HG03442 (cell line): ENCODE measurements around the gene ASPSCR1.

Experiments
- ATAC-seq: cut with Tn5 transposase; IDR thresholded peaks from one replicate; pipeline ENCODE4 v1.9.1; 2021; ENCODE audit warnings: mild to moderate bottlenecking, moderate library complexity; ENCODE audit not compliant: unreplicated experiment

Gene ASPSCR1

DNA sequence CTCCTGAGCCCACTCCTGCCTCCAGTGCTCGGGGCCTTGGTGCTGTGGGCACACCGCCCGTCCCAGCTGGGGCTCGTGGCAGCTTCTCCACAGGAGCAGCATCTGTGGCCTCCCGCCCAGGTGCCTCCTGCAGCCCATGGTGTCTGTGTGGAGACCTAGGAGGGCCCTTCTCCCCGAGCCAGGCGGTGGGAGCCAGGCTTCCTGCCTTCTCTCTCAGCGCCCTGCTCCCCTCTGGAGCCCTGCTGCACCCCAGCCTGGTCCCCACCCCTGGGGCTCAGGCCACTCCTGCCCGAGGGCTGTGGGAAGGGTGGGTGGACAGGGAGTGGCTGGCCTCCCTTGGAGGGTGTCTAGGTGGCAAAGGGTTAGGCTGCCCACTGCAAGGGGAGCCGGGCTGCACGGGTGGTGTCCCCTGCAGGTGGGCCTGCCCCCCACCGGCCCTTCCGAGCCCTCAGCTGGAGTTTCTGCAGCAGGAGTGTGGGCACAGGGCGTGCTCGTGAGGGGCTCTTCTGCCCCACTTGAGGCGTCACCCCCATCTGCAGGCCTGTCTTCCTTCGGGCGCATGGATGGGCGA lies 34.3 kb downstream of the ASPSCR1 start:
- ATAC-seq, result no peak

- no peak for ATAC-seq
Observed at GRCh38 chr17:82012261-82012639, 34.8 kb downstream of the ASPSCR1 start.

DNA sequence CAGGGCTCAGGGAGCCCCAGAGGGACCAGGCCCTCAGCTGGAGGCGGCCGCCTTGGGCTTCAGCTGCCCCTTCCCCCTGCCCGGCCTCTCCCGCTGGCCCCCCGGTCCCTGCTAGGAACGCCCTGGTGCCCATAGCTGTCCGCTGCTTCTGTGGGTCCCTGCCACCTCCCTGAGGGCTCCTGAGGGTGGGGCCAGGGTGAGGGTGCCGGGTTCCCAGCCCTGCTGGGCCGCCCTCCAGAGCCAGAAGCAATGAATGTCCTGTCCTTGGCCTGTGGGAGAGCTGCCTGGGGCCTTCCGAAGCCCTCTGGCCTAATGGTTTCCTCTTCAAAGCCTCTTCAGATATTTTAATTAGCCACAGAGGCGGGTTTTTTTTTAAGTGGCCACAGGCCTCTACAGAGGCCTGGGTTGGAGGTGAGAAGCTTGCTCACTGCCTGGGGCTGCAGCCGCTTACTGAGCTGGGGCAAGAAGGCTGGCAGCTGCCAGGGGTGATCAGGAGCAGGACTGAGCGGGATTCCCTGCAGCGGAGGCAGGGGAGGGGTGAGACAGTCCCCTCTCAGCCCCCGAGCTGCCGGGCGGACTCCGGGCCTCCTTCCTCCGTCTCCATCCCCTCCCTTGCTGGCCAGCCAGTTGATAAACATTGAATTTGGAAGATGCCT lies 35.3 kb downstream of the ASPSCR1 start:
- no peak for ATAC-seq

GRCh38 chr17:82013341-82013740 lies 35.9 kb downstream of the ASPSCR1 start:
- ATAC-seq, result no peak

DNA sequence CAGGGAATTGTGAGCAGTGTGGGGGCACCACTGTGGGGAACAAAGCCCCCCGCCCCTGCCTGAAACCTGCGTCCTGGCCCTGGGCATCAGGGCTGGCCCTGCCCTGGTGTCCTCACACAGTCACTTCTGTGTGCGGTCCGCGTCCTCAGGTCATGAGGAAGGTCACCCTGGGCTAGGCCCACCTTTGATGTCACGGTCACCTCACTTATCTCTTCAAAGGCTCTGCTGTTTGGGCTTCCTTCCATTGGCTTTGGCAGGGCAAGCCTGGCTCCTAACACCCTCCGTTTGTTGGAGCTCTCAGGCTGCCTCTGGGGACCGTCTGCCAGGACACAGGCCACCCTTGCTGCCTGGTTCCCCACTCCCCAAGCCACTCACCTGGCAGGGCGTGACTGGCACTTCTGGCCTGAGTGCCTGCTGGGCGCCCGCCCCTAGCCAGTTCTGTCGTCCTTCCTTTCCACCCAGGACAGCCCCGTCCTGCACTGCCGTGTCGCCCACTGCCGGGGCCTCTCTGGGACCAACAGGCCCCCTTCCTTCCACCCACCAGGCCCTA lies 36.4 kb downstream of the ASPSCR1 start:
- ATAC-seq, result no peak

- no peak for ATAC-seq
Observed at GRCh38 chr17:82014432-82014831, 37.0 kb downstream of the ASPSCR1 start.

DNA sequence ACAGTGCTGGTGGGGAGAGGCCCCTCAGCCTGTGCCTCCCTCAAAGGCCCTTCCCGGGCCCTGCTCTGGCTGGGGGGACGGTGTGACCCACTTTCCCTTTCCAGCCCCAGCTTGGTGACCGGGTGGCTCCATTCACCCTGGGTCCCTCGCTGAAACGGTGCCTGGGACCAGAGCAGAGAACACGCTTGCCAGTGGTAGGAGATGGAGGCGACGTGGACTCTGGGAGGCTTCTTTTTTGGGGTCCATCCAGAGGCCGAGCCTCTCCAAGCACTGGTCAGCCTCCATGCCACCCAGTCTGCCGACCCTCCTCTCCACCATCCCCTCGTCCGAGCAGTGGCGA lies 37.5 kb downstream of the ASPSCR1 start:
- ATAC-seq, result no peak

DNA sequence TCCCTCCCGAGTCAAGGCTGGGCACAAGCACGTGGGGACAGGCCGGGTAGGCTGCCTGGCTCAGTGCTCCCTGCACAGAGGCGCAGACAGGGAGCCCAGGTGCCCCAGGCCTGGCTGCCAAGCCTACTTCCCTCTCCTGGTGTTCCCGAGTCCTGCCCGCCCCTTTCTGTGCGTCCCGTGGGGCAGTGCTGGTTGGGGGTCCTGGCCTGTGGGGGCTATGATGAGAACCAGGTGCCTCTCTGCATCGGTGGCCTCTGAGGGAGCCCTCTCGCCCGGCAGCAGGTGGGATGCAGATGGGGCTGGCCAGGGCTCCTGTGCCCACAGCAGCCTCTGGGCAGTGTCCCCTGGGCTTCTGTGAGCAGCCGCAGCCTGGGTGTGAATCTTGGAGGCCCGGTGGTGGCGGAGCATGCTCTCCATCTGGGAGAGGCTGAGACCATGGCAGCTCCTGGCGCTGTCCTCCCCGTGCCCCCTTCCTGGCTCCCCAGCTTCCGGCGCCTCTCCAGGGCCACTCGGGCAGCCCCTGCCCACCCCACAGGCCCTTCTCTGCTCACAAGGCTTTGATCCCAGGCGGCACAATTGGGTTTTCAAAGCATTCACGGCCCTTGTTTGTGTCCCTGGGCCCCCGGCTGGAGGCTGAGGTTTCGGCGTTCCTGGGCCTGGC lies 38.0 kb downstream of the ASPSCR1 start:
- ATAC-seq, result no peak

DNA sequence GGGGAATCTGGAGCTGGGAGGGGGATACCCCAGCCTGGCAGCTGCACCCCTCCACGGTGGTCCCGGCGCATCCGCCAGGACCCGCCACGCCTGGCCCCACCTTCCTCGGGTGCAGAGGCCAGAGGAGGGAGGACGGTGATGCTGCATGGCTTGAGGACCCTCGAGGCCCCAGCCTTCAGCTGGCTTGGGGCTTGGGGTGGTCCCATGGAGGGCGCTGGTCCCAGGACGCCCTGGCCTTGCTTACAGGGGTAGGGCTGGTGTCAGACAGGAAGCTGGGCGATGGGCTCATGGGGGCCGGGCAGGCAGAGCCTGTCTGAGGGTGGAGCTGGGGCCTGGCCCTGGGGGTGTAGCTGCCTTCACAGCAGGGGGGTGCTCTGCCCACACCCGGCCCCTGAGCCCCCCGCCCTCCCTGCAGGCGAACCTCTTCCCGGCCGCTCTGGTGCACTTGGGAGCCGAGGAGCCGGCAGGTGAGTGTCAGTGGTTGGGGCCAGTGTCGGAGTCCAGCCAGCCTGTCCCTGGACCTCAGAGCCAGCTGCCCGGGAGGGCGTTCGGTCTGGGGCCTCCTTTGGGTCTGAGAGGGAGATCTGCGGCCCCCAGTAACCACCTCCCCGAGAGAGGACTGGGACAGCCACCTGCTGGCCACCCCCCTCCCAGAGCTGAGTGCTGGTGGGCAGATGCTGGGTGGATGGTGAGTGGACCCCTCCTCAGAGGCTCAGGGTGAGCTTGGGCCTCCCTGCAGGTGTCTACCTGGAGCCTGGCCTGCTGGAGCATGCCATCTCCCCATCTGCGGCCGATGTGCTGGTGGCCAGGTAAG lies 38.8 kb downstream of the ASPSCR1 start:
- ATAC-seq, result no peak

DNA sequence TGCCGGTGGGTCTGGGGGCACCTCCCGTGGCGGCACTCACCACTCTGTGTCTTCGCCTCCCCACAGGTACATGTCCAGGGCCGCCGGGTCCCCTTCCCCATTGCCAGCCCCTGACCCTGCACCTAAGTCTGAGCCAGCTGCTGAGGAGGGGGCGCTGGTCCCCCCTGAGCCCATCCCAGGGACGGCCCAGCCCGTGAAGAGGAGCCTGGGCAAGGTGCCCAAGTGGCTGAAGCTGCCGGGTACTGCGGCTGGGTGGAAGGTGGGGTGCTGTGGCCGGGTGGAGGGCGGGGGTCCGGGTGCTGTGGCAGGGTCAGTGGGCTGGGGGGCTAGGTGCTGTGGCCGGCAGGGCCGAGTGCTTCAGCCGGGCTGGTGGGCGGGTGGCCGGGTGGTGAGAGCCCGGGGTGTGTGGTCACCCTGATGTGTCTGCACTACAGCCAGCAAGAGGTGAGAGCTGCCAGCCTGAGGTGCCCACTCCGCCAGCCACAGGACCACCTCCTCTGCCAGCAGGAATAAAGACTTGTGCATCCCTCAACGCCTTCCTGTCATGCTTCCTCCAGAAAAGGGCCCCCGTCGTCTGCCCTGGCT lies 39.5 kb downstream of the ASPSCR1 start:
- no peak for ATAC-seq

DNA sequence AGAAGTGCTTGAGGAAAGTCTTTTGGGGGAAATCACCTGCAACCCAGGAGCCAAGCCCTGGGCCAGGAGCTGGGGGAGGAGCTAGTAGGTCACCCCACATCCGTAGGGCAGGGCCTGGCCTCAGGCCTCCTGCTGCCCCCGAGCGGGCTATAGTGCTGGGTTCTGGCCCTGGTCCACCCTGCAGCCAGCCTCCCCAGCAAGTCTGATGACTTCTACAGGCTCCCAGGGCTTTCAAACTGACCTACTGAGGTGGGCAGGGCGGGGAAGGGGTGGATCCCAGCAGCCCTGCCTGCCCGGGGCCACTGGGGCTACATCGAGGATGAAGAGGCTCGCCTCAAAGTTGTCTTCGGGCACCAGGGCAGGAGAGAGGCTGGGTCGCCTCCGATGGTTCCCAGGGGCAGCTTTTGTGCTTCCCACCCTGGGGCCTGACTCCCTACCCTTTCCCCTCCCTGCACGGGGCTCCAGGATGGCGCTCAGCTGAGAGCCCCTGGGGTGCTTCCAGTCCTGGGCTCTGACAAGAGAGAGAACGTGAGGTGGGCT lies 40.3 kb downstream of the ASPSCR1 start:
- ATAC-seq, result no peak

DNA sequence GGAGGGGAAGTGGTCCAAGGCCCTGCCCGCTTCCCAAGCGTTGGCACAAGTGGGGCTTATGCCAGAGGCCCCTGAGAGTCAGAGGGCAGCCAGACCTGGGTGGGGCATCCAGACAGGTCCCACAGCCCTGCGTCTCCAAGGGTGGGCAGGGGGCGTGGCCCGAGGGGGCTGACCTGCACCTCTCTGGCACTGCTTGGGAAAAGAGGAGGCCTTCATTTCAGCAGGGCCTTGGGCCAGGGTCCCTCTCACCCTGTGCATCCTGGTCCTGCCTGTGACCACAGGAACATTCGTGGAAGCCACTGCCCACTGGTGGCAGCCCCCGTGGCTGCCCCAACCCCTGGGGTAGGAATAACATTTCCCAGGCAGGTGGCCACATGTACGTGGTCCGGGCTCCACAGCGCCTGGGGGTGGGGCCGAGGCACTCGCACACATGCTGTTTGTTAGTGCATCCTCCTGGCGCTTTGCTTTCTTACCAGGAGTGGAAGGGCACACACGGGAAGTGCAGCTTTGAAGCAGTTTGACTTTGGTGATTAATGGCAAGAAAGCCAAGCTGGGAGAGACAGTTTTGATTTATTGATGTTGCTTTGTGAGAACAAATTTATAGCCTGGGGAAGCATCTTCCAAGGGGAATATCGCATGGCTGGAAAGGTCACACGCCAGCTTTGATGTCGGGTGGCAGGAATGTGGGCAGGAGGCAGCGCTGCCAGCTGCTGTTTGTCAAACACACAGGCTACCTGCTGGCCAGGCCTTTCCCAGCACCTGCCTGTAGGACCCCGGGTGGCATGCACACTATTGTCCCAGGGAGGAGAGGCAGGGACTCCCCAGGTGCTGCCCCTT lies 40.9 kb downstream of the ASPSCR1 start:
- no peak for ATAC-seq

GRCh38 chr17:82018989-82019689 lies 41.7 kb downstream of the ASPSCR1 start:
- no peak for ATAC-seq

DNA sequence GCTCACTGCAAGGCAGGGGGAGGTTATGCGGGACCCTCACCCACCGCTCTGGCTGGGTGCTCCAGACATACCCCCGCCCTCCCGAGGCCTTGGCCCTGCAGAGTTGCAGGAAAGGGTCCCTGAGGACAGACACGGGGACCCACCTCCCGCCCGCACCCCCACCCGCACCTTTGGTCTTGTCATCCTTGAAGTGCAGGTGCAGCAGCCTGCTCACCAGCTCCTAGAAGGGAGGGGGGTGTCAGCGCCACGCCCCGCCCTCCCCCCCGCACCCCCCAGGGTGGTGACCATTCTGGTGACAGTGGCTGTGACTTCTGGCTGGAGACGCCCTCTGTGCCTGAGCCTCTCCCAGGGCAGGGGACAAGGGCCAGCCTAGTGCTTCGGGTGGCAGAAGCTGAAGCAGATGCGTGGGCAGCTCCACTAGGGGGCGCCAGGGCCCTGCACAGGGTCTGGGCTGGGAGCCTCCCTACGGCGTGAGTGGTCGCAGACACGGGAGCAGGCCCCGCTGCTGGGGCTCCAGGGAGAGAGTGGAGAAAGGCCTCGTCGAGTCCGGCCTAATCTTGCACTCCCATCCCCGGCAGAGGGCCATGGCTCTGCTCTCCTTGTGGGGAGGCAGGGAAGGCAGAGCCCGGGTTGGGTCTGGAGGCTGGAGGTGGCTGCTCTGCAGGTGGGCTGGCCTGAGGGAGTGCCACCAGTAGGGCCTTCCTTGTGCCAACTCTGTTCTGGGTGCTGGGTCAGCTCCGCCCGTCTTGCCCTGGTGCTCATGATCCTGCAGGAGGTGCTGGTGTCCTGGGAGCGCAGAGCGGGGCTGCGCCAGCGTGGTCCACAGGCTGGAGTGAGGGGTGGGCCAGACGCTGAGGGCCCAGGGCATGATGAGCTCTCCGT lies 42.5 kb downstream of the ASPSCR1 start:
- ATAC-seq, result no peak

DNA sequence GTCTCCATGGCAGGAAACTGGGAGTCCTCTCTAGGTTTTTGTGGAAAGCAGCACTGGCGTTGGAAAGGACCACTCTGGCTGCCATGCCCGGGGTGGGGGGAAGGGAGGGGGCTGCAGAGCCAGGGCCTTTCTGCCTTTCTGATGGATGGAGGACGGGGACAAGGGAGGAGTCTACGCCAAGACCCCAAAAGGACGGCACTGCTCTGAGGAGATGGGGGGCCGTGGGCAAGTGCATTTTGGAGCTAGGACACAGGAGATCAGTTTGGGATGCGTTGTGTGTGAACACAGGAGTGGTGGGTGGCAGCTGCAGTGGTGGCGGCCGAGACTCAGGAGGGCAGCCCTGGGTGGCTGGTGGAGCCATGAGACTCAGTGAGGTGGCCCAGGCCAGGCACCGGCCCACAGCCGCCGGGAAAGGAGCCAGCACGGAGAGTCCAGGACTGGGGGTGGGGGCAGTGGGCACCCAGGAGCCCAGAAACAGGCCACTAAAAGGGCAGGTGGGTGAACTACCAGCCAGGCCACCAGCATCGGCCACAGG lies 43.2 kb downstream of the ASPSCR1 start:
- no peak for ATAC-seq

GRCh38 chr17:82021107-82021899 lies 43.9 kb downstream of the ASPSCR1 start:
- ATAC-seq, result no peak

- ATAC-seq, result no peak
Observed at GRCh38 chr17:82021900-82022309, 44.5 kb downstream of the ASPSCR1 start.
